HG03196 (cell line): ENCODE results near the gene SMG6.

Source experiments
- ATAC-seq: cut with Tn5 transposase; IDR thresholded peaks from one replicate; pipeline ENCODE4 v1.9.1; 2021; ENCODE audit not compliant: unreplicated experiment

Gene SMG6

GRCh38 chr17:2084036-2084765 lies 219.4 kb downstream of the SMG6 start:
- no peak for ATAC-seq

GRCh38 chr17:2083613-2084035 lies 220.0 kb downstream of the SMG6 start:
- no peak for ATAC-seq

DNA sequence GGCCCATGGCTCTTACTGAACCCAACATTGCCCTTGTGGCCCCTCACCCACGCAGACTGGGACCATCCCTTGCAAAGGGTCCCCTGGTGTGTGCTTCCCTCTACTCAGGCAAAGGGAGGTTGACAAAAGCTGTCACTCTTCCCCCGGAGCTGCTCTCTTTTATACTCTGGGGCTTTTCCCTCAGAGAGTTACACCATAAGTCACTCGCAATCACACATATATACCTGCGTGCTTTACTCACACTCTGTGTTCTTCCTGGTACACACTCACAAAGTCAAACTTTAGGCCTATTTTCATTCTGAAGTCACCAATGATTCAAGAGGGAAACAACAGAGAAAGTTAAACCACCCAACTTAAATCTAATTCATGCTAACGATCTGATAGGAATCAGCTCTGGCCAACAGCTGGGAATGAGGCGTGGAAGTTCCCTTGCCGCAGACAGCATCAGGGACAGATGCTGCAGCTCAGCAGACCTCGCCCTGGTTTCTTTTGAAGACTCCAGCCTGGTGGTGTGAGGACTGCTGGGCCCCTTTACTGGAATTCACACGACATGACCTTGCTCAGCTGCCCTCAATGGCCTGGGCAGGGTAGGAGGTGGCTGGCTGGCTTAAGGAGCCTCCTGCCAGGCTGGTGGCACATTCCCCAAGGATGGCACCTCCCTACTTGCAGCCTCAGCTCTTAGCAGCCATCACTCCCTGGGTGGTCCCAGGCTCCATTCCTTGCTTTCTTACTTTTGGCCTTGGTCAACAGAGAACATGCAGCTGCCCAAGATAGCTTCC lies 221.4 kb downstream of the SMG6 start:
- ATAC-seq, result no peak

GRCh38 chr17:2081564-2081963 lies 222.0 kb downstream of the SMG6 start:
- ATAC-seq, result no peak

GRCh38 chr17:2077040-2077439 lies 226.5 kb downstream of the SMG6 start:
- ATAC-seq, result no peak

- no peak for ATAC-seq
Measured at GRCh38 chr17:2076087-2076984, 227.2 kb downstream of the SMG6 start.

DNA sequence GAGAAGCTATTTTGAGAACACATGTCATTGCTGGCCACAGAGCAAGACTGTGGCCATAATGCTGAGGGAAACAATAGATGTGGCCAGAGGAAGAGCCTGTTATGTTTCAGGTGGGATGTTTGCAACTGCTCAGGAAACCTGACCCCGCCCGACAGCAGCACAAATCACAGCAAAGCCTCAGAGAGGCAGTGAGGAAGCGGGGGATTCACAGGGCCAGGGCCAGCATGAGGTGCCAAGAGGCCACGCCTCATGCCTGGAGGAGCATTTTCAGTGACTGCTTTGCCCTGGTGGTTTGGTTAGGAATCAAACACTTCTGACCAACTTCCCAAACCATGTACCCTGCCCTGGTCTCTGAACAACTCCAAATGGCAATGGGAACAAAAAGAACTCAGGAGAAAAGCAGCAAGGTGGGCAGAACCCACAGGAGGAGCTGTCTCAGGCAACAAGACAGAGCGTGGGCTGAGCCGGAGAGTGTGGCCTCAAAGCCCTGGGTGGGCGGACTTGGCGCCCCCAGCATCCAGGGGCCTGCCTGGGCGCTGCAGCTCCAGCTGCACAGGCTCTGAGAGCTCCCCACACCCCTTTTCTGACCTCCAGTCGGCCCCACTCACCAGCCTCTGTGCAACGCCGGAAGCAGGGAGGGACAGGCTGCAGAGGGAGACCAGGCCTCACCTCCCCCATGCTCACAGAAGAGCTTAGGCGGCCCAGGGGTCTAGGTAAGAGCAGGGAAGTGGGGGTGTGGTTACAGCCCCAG lies 228.1 kb downstream of the SMG6 start:
- ATAC-seq, result no peak

- ATAC-seq, result no peak
Measured at GRCh38 chr17:2074919-2075318, 228.7 kb downstream of the SMG6 start.

DNA sequence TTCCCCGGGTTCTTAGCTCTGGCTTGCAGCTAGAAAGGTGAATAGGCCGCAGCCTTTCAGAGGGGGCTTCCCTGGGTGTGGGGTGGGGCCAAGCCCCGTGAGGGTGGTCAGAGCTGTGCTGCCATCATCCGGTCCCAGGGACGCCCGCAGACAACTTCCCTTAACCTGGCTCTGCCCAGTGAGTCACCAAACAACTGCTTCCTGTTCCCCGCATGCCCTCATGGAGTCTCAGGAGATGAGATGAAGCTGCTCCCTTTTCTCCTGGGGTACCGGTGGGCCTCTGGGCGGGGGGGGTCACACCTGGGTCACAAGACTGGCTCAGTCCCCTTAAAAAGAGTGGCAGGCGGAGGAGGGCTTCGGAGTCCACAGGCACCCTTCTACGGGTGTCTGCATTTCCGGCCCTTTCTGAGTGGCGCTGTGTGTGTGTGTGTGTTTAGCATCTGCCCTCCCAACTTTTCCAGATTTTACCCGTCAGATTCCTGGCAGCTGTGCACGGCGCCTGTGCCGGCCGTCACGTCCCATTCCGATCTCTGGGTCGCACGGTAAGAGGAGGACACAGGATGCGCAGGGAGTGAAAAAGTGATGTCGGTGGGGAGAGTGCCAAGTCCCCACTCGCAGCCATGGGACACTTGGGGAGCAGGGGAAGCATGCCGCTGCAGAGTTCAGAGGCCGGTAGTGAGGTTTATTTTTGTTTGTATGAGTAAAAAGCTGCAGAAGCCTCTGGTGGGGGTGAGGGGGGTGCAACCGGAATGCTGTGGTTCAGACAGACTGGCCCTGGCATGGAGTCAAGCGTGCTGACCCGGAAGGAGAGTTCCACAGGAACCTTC lies 231.9 kb downstream of the SMG6 start:
- ATAC-seq, result no peak

- no peak for ATAC-seq
Measured at GRCh38 chr17:2071024-2071385, 232.6 kb downstream of the SMG6 start.

GRCh38 chr17:2070241-2071023 lies 233.2 kb downstream of the SMG6 start:
- ATAC-seq, result peak; percentile 83

- ATAC-seq, result no peak
Measured at GRCh38 chr17:2068519-2069051, 235.0 kb downstream of the SMG6 start.

DNA sequence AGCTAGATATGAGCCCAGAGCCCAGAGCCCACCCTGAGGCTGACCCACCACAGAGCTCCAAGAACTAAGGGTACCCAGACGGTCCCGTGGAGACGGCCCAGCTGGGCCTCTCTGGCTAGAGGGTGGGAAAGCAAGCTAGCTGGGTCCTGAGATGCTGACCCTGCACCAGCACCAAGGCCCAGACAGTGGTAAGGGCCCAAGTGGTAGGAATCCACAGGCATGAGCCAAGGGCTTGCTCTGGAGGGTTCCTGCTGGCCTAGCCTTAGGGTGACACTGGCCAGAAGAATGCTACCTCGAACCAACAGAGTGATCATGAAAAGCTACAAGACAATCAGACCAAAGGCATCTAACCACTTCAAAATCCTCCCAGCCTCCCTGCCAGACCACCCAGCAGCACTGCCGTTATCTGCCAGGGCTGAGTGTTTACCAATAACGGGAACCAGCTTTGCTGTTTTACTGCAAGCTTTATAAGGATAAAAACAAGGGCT lies 235.5 kb downstream of the SMG6 start:
- ATAC-seq, result no peak

DNA sequence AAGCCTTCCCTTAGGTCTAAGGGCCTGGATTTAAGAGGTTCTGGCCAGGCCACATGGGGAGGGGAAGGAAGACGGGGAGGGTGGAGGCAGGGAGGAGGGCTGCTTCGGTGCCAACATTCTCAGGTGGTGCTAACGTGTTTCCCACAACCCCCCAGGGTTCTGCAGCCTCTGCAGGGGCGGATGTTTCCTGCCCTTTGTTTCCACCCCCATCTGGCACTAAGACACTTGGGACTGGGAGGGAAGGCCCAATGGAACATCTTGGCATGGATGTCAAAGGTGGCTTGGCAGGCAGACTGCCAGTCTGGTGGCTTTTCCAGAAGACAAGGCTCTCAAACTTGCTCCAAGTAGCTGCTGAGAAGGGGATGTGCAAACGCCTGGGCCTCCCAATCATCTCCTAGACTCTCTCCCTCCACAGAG lies 236.0 kb downstream of the SMG6 start:
- no peak for ATAC-seq

- no peak for ATAC-seq
Measured at GRCh38 chr17:2067048-2067561, 236.5 kb downstream of the SMG6 start.

- no peak for ATAC-seq
Measured at GRCh38 chr17:2065949-2066400, 237.6 kb downstream of the SMG6 start.

GRCh38 chr17:2064980-2065785 lies 238.4 kb downstream of the SMG6 start:
- ATAC-seq, result no peak
